Panc1 (cell line): ENCODE data around the gene GPR31.

ENCODE experiments used
- CTCF ChIP-seq: fragments of 450-650 bp; IDR thresholded peaks from 2 replicates; pipeline ENCODE4 v1.5.1; 2017; ENCODE audit warnings: mild to moderate bottlenecking
- POLR2AphosphoS5 ChIP-seq: IDR thresholded peaks from 2 replicates; pipeline ENCODE4 v1.6.1; 2012; ENCODE audit warnings: mild to moderate bottlenecking, low read depth, low read length, moderate library complexity
- REST ChIP-seq, 2 experiments: IDR thresholded peaks; 2 replicates each; pipeline ENCODE4 v1.6.1; 2011 to 2012; ENCODE audit warnings: low read depth in 2 of 2, control low read depth in 1 of 2, low read length in 1 of 2, mild to moderate bottlenecking in 1 of 2, moderate library complexity in 1 of 2; ENCODE audit not compliant: insufficient read depth in 1 of 2
- SIN3A ChIP-seq: IDR thresholded peaks from 2 replicates; pipeline ENCODE4 v1.6.1; 2012; ENCODE audit warnings: low read depth, mild to moderate bottlenecking, low read length, moderate library complexity, borderline replicate concordance; ENCODE audit not compliant: insufficient read depth
- TCF7L2 ChIP-seq: IDR thresholded peaks from 2 replicates; pipeline ENCODE4 v1.6.1; 2011; ENCODE audit warnings: mild to moderate bottlenecking, low read depth, low read length, inconsistent platforms

- TF ChIP-seq CTCF: peak; percentile 98
- no peak for TF ChIP-seq POLR2AphosphoS5
- TF ChIP-seq REST (IDR thresholded peaks at IDR 0.05; ENCODE audit: insufficient read depth in 1 of 2, low read depth in 2 of 2, low read length in 1 of 2): no peak
- TF ChIP-seq TCF7L2: no peak
- TF ChIP-seq SIN3A: no peak
Observed at GRCh38 chr6:167141667-167142432, 15.9 kb downstream of the GPR31 start.
